GM18508 (cell line): Measurements from ENCODE around the gene SLC25A44.

Experiments used
- ATAC-seq: cut with Tn5 transposase; IDR thresholded peaks from one replicate; pipeline ENCODE4 v1.9.1; 2021; ENCODE audit warnings: moderate number of reproducible peaks; ENCODE audit not compliant: insufficient read depth, unreplicated experiment

Gene SLC25A44

GRCh38 chr1:156232201-156232894, 38.4 kb downstream of the SLC25A44 start:
- no peak for ATAC-seq

DNA sequence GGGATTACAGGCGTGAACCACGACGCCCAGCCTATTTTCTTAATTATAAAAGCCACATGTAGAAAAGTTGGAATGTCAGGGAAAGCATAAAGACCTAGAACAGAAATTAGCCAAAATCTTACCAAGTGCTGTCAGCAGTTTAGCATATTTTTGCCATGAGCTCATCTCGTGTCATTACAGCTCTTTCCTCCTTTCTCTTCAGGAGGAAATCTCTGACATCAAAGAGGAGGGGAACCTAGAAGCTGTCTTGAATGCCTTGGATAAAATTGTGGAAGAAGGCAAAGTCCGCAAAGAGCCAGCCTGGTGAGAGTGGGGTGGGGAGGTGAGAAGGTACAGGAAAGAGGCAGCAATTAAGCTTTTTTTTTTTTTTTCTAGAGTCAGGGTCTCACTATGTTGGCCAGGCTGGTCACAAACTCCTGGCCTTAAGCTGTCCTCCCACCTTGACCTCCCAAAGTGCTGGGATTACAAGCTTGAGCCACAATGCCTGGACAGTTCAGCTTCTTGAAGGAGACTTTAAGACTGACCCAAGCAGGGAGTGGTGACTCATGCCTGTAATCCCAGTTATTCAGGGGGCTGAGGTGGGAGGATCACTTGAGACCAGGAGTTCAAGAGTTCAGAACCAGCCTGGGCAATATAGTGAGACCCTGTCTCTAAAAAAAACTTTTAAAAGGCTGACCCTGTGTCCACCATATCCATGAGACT, 39.7 kb downstream of the SLC25A44 start:
- no peak for ATAC-seq

GRCh38 chr1:156236164-156236563, 42.3 kb downstream of the SLC25A44 start:
- no peak for ATAC-seq

GRCh38 chr1:156238248-156238647, 44.3 kb downstream of the SLC25A44 start:
- no peak for ATAC-seq

- no peak for ATAC-seq
Observed at GRCh38 chr1:156241311-156241811, 47.5 kb downstream of the SLC25A44 start.

DNA sequence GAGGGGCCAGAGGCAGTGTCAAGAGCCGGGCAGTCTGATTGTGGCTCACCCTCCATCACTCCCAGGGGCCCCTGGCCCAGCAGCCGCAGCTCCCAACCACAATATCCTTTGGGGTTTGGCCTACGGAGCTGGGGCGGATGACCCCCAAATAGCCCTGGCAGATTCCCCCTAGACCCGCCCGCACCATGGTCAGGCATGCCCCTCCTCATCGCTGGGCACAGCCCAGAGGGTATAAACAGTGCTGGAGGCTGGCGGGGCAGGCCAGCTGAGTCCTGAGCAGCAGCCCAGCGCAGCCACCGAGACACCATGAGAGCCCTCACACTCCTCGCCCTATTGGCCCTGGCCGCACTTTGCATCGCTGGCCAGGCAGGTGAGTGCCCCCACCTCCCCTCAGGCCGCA, 48.0 kb downstream of the SLC25A44 start, which contains the start of gene BGLAP:
Gene BGLAP (plus strand): TSS at position 259 of the 400 bp plus-strand sequence. CDS start 48 bp downstream, at position 307.
- no peak for ATAC-seq

DNA sequence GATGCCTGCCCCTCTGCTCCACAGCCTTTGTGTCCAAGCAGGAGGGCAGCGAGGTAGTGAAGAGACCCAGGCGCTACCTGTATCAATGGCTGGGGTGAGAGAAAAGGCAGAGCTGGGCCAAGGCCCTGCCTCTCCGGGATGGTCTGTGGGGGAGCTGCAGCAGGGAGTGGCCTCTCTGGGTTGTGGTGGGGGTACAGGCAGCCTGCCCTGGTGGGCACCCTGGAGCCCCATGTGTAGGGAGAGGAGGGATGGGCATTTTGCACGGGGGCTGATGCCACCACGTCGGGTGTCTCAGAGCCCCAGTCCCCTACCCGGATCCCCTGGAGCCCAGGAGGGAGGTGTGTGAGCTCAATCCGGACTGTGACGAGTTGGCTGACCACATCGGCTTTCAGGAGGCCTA, 48.8 kb downstream of the SLC25A44 start:
- no peak for ATAC-seq

DNA sequence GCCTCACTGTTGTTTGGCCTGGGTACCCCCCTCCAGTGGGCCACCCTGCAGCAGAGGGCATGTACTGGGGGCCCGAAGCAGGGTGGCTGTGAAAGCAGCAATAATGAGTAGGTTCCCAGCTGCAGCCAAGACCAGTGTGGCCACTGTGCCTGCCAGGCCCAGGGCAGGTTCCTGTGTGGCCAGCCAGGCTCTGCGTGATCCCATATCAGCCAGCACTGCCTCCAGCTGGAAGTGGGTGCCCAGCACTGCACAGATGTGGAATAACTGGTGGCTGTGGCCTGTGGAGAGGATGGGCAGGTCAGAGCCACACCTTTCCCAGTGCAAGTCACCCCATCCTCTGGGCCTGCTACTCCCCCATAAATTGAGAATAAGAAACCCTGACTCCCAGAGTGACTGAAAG, 50.2 kb downstream of the SLC25A44 start:
- no peak for ATAC-seq

GRCh38 chr1:156244712-156245111, 50.8 kb downstream of the SLC25A44 start:
- no peak for ATAC-seq

GRCh38 chr1:156245451-156246232, 51.7 kb downstream of the SLC25A44 start:
- no peak for ATAC-seq

DNA sequence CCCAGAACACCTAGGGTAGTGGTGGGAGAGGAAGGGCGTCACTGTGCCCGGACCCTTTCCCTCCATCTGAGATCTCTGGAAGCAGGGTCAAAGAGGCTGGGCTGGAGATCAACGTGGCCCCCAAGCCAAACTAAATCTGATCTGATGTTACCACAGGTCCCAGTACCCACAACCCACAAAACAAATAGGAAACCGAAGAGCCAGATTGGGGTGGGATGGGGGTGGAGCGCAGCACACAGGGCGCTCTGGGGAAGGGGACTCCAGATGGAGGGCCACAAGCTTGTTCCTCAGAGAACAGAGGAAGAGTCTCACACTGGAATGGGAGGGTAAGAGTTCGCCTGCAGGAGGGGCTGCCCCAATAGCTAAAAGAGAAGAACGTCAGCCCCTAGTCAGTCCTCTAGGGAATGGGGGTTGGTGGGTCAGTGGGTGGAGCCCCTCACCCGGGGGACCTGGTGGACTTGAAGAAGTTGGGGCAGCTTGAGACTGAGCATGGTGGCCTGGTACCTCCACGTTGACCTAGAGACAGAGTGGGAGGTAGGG, 52.4 kb downstream of the SLC25A44 start:
- no peak for ATAC-seq

DNA sequence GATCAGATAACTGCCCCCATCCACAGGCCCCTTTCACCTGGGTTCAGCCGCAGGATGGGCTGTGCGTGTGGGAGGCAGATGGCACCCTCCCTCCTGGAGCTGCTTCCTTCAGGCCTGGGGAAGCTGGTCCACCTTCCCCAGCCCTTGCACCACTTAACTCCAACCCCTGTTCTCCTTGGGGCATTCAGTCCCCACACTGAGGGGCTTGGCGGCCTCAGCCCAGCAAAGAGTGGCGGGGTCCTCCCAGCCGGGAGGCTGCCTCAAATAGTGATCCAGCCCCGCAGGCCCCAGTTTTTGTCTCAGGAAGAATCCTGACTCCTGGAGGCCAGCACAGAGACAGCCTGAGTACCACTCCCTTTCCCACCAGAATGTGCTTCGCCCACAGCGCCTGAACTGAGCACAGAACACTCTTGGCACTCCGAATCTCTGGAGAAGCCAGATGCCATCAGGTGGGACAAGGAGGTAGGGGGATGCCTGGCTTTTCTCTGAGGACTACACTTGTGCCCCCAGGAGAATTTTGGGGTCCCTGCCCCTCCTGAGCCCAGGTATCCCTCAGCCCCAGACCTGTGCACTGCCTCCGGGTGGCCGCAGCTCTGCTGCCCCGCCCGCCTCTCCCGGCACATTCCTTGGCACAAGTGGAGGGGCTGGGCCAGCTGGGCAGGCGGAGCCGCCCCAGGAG, 53.0 kb downstream of the SLC25A44 start:
- no peak for ATAC-seq

GRCh38 chr1:156247460-156248322, 53.8 kb downstream of the SLC25A44 start, which contains the start of gene PAQR6:
Gene PAQR6, minus strand, starts transcription at chr1:156248056. Its CDS starts 1,325 bp downstream, at chr1:156246731.
- no peak for ATAC-seq

DNA sequence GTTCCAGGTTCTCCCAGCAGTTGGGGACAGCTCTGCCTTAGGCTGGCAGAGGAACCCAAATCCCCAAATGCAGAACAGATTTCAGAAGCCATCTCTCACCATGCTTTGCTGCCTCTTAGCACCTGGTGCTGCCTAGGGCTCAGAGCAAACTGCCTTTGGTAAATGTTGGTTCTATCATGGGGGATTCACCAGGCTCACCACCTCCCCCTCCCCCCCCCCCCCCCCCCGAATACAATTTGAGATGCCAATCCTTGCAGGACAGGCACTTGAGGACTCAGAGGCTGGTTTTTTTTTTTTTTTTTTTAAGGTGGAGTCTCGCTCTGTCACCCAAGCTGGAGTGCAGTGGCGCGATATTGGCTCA, 54.4 kb downstream of the SLC25A44 start:
- no peak for ATAC-seq

- ATAC-seq: no peak
Observed at GRCh38 chr1:156249593-156249992, 55.7 kb downstream of the SLC25A44 start.

GRCh38 chr1:156251527-156251926, 57.6 kb downstream of the SLC25A44 start:
- ATAC-seq: no peak

DNA sequence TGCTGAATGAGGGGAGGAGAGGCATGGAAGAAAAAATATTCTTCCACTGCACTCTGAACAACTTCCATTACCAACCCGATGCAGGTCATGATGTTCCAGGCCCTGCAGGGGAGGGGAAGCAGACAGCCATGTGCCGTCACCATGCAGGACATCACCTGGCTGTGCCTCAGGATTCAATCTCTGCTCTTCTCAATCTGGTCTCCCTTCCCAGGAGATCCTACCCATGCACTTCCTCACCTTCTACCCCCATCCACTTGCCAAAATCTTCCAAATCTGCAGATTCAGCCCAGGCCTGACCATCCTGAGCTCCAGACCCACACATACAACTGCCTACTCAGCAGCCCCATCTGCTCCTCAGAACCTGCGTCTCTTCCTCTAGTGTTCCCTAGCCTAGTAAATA, 59.7 kb downstream of the SLC25A44 start:
- ATAC-seq: no peak

- ATAC-seq: no peak
Observed at GRCh38 chr1:156257711-156258110, 63.8 kb downstream of the SLC25A44 start.

- ATAC-seq: no peak
Observed at GRCh38 chr1:156258859-156259258, 65.0 kb downstream of the SLC25A44 start.
